ENCODE results near the gene MMP26.

The MMP26 gene

GRCh38 chr11:4704054-4704789 is at the start of gene MMP26:
Gene MMP26, plus strand, starts transcription at chr11:4704784.
- no peak for DNase-seq (ENCODE audit: low read depth, low spot score)

DNA sequence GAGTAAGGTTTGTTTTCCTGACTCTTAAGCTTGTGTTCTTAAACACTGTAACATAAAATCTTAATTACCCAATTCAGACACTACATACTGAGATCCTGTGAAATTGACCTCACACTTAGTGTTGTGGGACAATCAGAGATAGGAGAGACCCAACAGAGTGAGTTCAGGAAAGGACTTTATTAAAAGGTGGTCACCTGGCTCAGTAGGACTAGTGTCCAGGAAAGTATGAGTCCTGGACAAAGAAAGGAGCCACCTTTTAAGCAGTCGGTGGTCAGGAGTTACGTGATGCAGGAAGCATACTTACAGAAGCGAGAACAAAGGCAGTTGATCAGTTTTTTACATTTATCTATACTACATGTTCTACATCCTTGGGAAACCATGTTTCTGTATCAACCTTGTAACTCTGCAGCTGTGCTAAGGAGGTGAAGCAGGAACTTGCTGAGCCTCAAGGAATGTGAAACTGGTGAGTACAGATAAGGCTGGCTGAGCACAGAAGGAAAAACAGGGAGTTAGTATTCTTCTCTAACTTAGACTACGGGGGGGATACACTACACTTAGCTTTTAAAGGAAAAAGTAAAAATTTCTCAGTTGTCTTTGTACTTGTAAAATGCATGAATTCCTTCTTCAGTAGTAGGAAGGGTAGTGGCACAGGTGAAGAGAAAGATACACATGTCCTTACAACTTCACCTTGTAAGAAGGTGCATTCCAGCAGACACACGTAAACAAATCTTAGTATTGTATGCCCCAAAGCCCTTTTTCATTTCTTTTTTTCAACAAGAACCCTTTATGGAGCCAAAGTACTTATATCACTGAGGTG is 45.7 kb upstream of the MMP26 start:
- DNase-seq (ENCODE audit: low read depth, low spot score), result no peak

GRCh38 chr11:4662876-4663275 is 41.7 kb upstream of the MMP26 start:
- DNase-seq (ENCODE audit: low read depth, low spot score), result no peak

GRCh38 chr11:4664183-4664582 is 40.4 kb upstream of the MMP26 start:
- DNase-seq (ENCODE audit: low read depth, low spot score), result no peak

DNA sequence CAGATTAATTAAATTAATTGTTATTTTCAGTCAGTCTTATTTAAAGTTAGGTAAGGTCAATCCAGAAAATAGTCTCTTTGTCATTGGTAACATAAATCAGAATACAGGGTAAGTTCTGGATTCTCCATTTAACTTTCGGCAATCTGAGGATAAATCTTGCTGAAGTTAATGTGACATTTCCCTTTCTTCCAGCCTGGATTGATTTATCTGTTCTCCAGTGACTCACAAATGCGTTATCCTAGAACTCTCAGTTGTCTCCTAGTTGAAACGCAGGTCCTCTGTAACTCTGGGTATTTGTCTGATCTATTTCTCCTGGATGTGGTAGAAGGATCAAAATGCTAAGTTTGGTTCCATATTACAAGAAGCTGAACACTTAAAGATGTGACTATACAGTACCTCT is 39.8 kb upstream of the MMP26 start:
- no peak for DNase-seq (ENCODE audit: low read depth, low spot score)

DNA sequence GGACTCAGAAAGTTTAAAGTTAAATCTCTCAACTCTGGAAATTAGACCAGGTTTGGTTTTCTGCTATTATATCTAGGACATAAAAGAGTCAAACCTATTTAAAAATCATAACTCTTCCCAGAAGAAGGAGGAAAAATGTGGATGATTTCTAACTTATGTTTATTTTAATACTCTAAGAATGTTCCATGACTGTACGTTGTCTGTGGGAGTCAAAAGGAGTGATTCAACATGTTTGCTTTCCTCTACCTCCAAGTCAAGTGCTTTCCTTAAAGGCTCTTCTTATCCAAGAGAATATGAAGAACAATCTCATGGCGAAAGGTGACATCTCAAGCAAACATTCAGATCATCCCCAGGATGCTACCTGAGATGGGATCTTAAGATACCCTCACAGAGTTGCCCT is 39.2 kb upstream of the MMP26 start:
- DNase-seq (ENCODE audit: low read depth, low spot score), result no peak

DNA sequence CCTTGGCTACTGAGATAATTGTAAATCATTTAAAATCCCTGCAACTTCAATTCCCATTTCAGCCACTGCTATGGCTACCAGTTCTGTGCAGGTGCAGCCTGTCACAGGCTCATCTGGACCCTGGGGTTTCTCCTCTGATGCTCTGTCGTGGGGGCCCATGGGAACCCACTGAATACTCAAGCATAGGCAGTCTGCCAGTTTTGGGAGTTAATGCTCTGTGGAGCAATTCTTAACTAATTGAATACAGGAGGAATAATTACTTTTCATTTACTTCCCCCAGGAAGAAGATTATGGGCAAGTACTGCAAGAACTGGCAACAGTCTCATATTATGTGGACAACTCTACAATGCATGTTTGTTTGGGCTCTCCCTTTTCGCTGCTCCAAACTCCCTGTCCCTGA is 32.8 kb upstream of the MMP26 start:
- DNase-seq (ENCODE audit: low read depth, low spot score), result no peak

- no peak for DNase-seq (ENCODE audit: low read depth, low spot score)
These were observed 32.1 kb upstream of the MMP26 start for GRCh38 chr11:4672470-4672869.

DNA sequence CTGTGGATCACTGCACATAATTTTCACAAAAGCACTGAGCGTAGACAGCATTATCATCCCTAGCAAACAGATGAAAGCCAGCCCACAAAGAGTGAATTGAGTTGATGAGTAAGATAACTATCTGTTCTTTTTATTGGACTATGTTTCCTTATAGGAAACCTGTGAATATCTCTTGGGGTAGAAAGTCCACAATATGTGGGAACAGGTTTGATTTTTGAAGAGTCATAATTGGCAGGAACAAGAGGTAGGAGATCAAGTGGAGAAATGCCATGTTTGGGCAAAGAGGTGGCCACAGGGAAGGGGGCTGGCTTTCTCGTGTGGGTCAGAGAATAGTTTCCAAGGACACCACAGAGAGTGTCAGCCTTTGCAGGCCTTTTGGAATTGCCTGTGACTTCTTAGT is 30.8 kb upstream of the MMP26 start:
- DNase-seq (ENCODE audit: low read depth, low spot score), result no peak

DNA sequence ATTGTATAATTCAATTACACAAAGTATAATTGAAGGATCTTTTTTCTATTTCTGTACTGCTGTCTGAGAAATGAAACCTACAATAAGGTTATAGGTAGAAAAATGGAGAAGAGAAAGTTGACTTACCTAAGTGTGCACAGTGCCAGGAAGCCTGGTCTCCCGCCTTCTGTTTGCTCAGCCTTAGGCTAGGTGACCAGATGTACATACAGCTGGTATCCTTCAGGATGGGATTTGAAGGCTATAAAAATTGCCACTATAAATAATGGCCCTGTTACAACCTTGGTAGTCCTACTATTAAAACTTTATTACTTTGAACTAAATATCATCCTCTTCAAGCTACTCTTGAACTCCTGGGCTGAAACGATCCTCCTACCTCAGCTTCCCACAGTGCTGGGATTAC is 26.6 kb upstream of the MMP26 start:
- DNase-seq (ENCODE audit: low read depth, low spot score), result no peak

- DNase-seq (ENCODE audit: low read depth, low spot score), result no peak
These were observed 24.2 kb upstream of the MMP26 start for GRCh38 chr11:4680341-4680740.

DNA sequence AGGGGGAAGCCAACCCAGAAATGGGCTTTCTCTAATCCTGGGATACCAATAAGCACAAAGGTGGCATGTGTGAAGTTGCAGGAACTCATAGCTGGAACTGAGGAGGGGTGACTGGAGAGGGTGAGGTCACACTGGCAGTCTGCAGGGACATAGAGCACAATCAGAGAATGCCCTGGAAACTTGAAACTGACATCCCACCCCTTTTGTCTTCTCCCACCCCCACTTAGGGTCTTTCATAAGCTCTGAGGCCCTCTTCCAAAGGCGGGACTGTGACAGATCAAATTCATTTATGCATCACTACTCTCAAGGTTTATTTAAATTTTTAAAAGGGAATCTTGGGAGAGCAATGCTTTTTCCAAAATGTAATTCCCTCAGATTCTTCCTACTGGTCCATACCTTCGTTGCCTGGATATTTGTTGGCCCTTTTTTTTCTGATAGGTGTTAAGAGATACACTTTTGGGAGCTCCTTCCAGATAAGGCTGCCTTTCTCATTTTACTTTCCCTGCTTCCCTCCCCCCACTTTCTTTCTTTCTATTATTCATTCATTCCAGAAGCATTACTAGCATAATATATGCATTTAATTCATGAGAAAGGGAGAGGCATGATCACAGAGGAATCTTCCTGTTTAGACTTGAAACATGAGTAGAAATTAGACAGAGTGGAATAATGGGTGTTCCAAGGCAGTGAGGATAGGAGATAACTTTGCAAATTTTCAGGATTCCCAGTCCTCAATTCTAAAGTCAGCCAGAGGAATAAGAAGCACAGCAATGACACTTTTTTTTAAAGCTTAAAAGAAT is 21.8 kb upstream of the MMP26 start:
- DNase-seq (ENCODE audit: low read depth, low spot score), result no peak

- DNase-seq (ENCODE audit: low read depth, low spot score), result no peak
These were observed 19.8 kb upstream of the MMP26 start for GRCh38 chr11:4684631-4685285.

DNA sequence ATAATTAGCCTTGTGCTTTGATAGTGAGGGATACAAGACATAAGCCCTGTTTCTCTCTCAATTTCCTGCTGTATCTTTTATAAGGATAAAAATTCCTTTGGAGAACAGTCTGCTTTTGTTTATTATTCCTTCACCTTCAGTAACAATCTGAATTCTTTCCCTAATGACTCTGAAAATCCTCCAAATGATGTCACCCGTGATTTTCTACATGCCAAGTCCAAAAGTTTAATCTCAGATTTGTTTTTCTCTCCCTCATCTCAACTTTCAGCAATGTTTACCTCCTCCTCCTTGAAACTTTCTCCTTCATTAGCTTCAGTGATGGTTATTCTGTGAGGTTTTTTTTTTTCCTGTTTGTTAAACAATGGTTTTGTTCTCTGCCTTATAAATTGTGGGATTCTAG is 9.1 kb upstream of the MMP26 start:
- no peak for DNase-seq (ENCODE audit: low read depth, low spot score)

DNA sequence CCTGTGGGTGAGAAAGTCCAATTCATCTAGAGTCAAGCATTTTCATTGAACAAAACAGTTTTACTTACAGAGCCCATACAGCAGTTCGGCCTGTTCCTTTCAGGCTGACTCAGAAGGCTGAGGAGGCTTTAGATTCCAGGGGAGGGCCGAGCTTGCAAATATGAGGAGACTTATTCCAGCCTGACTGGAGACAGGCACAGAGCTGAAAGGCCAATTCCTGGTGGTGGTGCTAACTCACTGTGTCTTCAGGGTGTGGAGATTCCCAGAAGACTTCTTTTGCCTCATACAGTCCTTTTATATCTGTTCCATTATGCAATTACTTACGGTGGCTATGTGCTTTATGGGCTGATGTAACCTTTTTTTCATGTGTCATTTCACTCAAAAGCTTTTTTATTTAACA is 7.0 kb upstream of the MMP26 start, which contains the start of gene OR51E2:
TSS of gene OR51E2 (minus strand) at position 269 of the 400 bp plus-strand sequence. CDS start 15,142 bp downstream, outside the sequence.
- DNase-seq (ENCODE audit: low read depth, low spot score), result no peak

GRCh38 chr11:4699697-4700435 is 4.7 kb upstream of the MMP26 start:
- DNase-seq (ENCODE audit: low read depth, low spot score), result no peak

GRCh38 chr11:4700436-4700820 is 4.2 kb upstream of the MMP26 start:
- DNase-seq (ENCODE audit: low read depth, low spot score), result no peak

DNA sequence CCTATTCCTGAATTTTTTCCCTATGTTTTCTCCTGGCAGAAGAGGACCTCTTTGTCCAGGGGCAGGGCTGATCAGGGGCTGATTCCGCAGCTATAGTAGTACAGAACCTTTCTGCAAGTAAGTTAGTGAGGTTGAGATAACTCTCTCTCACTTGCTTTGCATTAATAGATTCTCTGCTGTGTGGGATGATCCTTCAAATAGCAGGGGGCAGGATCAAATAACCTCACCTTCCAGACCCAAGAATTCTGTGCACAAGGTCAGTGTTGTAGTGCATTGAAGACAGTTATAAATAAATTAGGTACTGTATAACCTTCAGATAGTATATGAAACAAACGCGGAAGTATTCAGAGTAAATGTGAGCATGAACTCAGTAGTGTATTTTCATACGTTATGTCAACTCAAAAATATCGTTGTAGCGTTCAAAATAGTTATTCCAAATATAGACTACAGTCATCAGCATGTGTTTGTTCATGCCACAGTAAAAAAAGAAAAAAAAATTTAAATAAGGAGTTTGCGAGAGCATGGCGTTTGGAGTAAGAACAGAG is 278 bp downstream of the MMP26 start:
- no peak for DNase-seq (ENCODE audit: low read depth, low spot score)

GRCh38 chr11:4713241-4713640 is 8.7 kb downstream of the MMP26 start:
- no peak for DNase-seq (ENCODE audit: low read depth, low spot score)

DNA sequence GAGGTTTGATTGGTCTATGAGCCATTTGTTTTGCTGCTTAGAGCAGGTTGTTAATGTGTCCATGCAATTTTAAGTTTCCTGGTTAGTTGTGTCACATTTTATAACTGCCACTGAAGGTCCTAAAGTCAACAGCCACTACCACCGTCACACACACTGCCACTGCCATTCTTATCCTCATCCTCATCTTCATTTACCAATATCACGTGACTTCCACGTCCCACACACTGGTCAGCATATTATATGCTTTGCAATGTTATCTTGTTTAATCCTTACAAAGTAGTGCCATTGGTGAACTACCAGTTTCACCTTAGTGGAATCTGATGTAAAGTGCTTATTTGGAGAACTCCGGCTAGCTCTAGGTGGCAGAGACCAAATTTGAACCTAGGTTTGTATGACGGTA is 9.7 kb downstream of the MMP26 start:
- DNase-seq (ENCODE audit: low read depth, low spot score), result no peak
